RWPE2 (cell line): ENCODE data around the gene NF1.
"Not testable (repeated sequence)": the region's sequence is repeated elsewhere in the genome, so short reads cannot be mapped to it uniquely, and the experiment has no call there.

Source experiments
- ATAC-seq: fragments of 200-7000 bp; cut with Tn5 transposase; 3 replicates; pipeline ENCODE4 v1.9.1; 2021; ENCODE audit warnings: low read depth
- DNase-seq: peaks from one replicate; pipeline ENCODE4 v3.0.0-alpha.2; 2020; ENCODE audit warnings: low spot score
- H3K27ac ChIP-seq: fragments of 450-650 bp; 2 replicates; pipeline ENCODE4 v1.5.1; 2017; ENCODE audit warnings: mild to moderate bottlenecking; ENCODE audit not compliant: poor library complexity, severe bottlenecking
- H3K27me3 ChIP-seq: fragments of 250-450 bp; sonication (Bioruptor Pico); 2 replicates; pipeline ENCODE4 v1.5.1; 2021; ENCODE audit warnings: mild to moderate bottlenecking, moderate library complexity; ENCODE audit not compliant: insufficient read depth, poor library complexity, severe bottlenecking
- H3K36me3 ChIP-seq: fragments of 250-450 bp; sonication (Bioruptor Pico); 2 replicates; pipeline ENCODE4 v1.5.1; 2020; ENCODE audit warnings: low read depth, mild to moderate bottlenecking, moderate library complexity
- H3K4me1 ChIP-seq: fragments of 250-450 bp; sonication (Bioruptor Pico); 2 replicates; pipeline ENCODE4 v1.5.1; 2021; ENCODE audit warnings: mild to moderate bottlenecking, moderate library complexity; ENCODE audit not compliant: insufficient read depth, poor library complexity, severe bottlenecking
- H3K4me3 ChIP-seq: fragments of 250-450 bp; sonication (Bioruptor Pico); 2 replicates; pipeline ENCODE4 v1.5.1; 2021; ENCODE audit warnings: mild to moderate bottlenecking, moderate library complexity; ENCODE audit not compliant: severe bottlenecking
- H3K9me3 ChIP-seq: fragments of 250-450 bp; sonication (Bioruptor Pico); 2 replicates; pipeline ENCODE4 v1.5.1; 2021; ENCODE audit warnings: mild to moderate bottlenecking, moderate library complexity; ENCODE audit not compliant: severe bottlenecking
- TF ChIP-seq, protein P1 (sequence below): fragments of 450-650 bp; IDR thresholded peaks from one replicate; pipeline ENCODE4 v1.5.1; 2017; ENCODE audit warnings: mild to moderate bottlenecking, moderate library complexity; ENCODE audit not compliant: poor library complexity, severe bottlenecking

Gene NF1

GRCh38 chr17:31374094-31374447 lies 279.3 kb downstream of the NF1 start:
- H3K9me3 ChIP-seq, result no peaks in the 10 kb centered on the region
- no peak for DNase-seq
- TF ChIP-seq, protein P1, sequence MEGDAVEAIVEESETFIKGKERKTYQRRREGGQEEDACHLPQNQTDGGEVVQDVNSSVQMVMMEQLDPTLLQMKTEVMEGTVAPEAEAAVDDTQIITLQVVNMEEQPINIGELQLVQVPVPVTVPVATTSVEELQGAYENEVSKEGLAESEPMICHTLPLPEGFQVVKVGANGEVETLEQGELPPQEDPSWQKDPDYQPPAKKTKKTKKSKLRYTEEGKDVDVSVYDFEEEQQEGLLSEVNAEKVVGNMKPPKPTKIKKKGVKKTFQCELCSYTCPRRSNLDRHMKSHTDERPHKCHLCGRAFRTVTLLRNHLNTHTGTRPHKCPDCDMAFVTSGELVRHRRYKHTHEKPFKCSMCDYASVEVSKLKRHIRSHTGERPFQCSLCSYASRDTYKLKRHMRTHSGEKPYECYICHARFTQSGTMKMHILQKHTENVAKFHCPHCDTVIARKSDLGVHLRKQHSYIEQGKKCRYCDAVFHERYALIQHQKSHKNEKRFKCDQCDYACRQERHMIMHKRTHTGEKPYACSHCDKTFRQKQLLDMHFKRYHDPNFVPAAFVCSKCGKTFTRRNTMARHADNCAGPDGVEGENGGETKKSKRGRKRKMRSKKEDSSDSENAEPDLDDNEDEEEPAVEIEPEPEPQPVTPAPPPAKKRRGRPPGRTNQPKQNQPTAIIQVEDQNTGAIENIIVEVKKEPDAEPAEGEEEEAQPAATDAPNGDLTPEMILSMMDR, result no peak
- no peak overlapping the region for H3K27ac ChIP-seq
- no peak overlapping the region for H3K4me3 ChIP-seq
- H3K4me1 ChIP-seq, result peaks cover 3% of the 10 kb centered on the region
- no peaks in the 10 kb centered on the region for H3K27me3 ChIP-seq
- ATAC-seq, result no peak
- peaks cover 51% of the 10 kb centered on the region for H3K36me3 ChIP-seq

DNA sequence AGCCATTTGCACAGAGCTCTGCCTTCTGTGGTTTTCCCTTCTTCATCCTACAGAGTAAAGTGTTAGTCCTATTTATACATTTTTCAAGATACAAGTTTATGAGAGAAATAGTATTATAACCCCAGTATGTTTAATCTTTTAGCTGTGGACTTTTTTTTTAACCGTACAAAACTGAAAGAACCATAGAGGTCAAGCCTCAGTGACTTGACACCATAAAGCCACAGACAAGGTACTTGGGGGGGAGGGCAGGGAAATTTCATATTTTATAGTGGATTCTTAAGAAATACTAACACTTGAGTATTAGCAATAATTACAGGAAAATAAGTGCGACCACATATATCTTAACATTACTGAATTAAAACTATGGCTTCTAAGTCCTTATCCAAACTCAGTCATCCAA lies 279.7 kb downstream of the NF1 start:
- Histone ChIP-seq H3K4me3 (no peak overlapping the region), H3K27me3 (no peaks in the 10 kb centered on the region), H3K36me3 (peaks cover 53% of the 10 kb centered on the region), H3K27ac (no peak overlapping the region), H3K9me3 (no peaks in the 10 kb centered on the region), H3K4me1 (peaks cover 3% of the 10 kb centered on the region)
- no peak for ATAC-seq
- TF ChIP-seq, protein P1, result no peak
- no peak for DNase-seq

- TF ChIP-seq, protein P1, result no peak
- no peak for DNase-seq
- no peak overlapping the region for H3K4me3 ChIP-seq
- no peaks in the 10 kb centered on the region for H3K9me3 ChIP-seq
- no peaks in the 10 kb centered on the region for H3K27me3 ChIP-seq
- no peak overlapping the region for H3K27ac ChIP-seq
- peaks cover 46% of the 10 kb centered on the region for H3K36me3 ChIP-seq
- no peak for ATAC-seq
- H3K4me1 ChIP-seq, result no peaks in the 10 kb centered on the region
These were observed 283.9 kb downstream of the NF1 start for GRCh38 chr17:31378638-31379037.

DNA sequence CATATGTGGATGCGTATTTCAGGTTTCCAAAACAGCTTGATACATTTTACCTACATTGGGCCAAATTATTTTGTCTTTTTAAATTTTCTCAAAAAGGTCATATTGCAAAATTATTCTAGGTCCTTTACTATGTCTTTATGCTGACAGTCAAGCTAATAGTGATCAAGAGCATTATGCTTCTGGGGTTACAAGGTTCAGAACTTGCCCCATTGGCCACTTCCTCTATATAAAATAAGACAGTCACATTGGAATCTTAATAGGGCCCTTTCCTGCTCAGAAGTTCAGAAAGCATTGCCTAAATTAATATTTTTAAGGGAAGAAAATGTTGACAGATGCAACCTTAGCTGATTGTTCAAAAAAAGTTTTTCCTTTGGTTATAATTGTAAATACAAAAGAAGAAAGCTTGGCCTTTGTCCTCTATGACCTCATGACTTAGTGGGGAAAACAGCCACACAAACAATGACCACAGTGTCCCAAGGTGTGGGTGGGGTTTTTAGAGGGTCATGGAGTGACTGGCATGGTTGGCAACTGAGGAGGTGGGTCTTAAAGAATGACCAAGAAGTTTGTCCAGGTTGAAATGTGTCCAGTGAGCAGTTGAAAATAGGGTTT lies 284.9 kb downstream of the NF1 start:
- H3K27me3 ChIP-seq, result no peaks in the 10 kb centered on the region
- TF ChIP-seq, protein P1, result no peak
- DNase-seq (no peak), ATAC-seq (no peak)
- H3K36me3 ChIP-seq, result peaks cover 36% of the 10 kb centered on the region
- no peaks in the 10 kb centered on the region for H3K9me3 ChIP-seq
- H3K4me3 ChIP-seq, result no peak overlapping the region
- no peak overlapping the region for H3K27ac ChIP-seq
- no peaks in the 10 kb centered on the region for H3K4me1 ChIP-seq

DNA sequence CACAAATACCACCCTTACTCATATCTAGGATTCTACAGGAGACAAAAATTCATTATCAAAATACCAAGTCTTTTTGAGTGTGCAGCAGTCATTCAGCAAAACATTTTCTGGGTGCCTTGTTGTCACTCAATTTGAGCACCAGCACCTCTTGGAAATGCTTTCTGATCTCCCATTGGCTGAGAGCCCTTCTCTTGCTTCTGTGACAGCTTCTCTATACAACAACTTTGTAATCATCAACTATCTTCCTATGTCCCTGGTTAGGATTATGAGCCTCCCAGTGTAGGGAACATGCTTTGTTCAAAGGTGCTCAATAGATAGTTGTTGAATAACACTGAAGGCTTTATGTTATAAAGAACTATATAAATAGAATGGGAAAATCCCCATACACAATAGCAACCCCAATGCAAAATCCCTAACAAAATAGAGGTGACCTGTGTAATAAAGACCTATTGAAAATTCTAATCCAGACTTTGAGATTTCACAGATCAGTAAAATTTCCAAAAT lies 286.4 kb downstream of the NF1 start:
- peaks cover 21% of the 10 kb centered on the region for H3K36me3 ChIP-seq
- TF ChIP-seq, protein P1, result no peak
- no peak for DNase-seq
- no peaks in the 10 kb centered on the region for H3K4me1 ChIP-seq
- H3K4me3 ChIP-seq, result no peak overlapping the region
- ATAC-seq, result no peak
- no peaks in the 10 kb centered on the region for H3K27me3 ChIP-seq
- no peak overlapping the region for H3K27ac ChIP-seq
- H3K9me3 ChIP-seq, result no peaks in the 10 kb centered on the region

GRCh38 chr17:31382668-31383275 lies 288.0 kb downstream of the NF1 start:
- not testable (repeated sequence) for H3K27ac ChIP-seq, H3K4me1 ChIP-seq, ATAC-seq, H3K4me3 ChIP-seq, H3K27me3 ChIP-seq, DNase-seq, H3K9me3 ChIP-seq
- peaks cover 10% of the 10 kb centered on the region; the same call in 1 of the 2 replicates for H3K36me3 ChIP-seq
